ENCODE measurements around the gene PPIL4. TPM values are rescaled to one million over a fixed set of nuclear protein-coding genes. Genes with fewer than 3 reads are reported as not detected.

PPIL4 gene
- total and polyA plus RNA-seq, 11 donors = 10.9 to 22.9 (median 16.0) TPM

DNA sequence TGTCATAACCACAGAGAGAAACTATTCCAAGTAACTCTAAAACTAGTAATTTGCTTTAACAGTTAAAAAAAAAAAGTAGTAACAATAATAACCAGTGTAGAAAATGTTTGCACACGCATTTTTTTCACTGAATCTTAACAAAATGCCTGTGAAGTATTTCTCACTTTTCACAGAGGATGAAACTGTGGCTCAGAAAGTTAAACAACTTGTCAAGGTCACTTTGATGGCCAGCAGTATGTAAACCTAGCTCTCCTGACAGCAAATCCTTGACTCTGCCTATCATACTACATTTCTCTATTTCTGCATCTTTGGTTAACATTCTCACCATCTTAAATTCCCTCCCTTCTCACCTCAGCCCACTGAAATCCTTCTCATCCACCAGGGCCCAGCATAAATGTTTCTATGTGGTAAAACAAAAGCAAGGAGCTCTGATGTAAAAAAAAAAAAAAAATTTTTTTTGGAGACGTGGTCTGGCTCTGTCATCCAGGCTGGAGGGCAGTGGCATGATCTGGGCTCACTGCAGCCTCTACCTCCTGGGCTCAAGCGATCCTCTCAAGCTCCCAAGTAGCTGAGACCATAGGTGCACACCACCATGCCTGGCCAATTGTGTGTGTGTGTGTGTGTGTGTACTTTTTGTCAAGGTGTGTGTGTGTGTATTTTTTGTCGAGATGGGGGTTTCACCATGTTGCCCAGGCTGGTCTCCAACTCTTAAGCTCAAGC, 34.9 kb downstream of the PPIL4 start:
- H3K4me3 ChIP-seq = no peak overlapping the region
- H3K4me1 ChIP-seq = no peaks in the 10 kb centered on the region
- TF ChIP-seq, protein P1, sequence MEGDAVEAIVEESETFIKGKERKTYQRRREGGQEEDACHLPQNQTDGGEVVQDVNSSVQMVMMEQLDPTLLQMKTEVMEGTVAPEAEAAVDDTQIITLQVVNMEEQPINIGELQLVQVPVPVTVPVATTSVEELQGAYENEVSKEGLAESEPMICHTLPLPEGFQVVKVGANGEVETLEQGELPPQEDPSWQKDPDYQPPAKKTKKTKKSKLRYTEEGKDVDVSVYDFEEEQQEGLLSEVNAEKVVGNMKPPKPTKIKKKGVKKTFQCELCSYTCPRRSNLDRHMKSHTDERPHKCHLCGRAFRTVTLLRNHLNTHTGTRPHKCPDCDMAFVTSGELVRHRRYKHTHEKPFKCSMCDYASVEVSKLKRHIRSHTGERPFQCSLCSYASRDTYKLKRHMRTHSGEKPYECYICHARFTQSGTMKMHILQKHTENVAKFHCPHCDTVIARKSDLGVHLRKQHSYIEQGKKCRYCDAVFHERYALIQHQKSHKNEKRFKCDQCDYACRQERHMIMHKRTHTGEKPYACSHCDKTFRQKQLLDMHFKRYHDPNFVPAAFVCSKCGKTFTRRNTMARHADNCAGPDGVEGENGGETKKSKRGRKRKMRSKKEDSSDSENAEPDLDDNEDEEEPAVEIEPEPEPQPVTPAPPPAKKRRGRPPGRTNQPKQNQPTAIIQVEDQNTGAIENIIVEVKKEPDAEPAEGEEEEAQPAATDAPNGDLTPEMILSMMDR (IDR thresholded peaks at IDR 0.05) = no peak
- TF ChIP-seq POLR2A (IDR thresholded peaks at IDR 0.05) = no peak
- intact Hi-C loops (cut with DNase I) = loop anchor here in 4 of 10 donors (10.0 kb wide), 2 partner anchors 56 to 76 kb away; no protein-coding TSS in a partner anchor
- ATAC-seq = peak in 1 of 4 donors; percentile 42
- no peaks in the 10 kb centered on the region for H3K27me3 ChIP-seq
- WGBS, 4 donors = 85 to 90% (median 87%) methylated on average over 4 of the region's 4 CpGs
- no peak overlapping the region for H3K27ac ChIP-seq
- H3K9me3 ChIP-seq = no peaks in the 10 kb centered on the region
- no peak for DNase-seq
- peaks cover 0 to 83% (median 55%) of the 10 kb centered on the region in 9 donors for H3K36me3 ChIP-seq

DNA sequence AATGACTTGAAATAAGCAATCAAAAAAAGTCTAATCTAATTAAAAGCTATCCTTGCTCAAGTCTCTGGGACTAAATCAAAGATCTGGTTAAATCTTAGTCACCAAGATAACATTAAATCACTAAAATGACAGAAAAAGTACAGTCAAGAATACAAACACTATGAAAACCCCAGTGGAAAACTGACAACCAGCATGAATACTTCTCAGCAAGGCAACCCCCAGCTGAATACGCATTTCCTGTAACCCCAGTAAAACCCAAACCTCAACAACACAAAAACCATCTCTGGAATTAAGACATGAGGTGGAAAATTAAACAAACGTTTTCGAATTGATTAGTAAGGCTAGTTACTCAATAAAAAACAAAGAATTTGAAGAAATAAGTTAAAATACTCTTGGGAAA, 37.4 kb downstream of the PPIL4 start:
- DNase-seq (no peak), ATAC-seq (no peak)
- no peaks in the 10 kb centered on the region for H3K4me1 ChIP-seq
- no peaks in the 10 kb centered on the region for H3K9me3 ChIP-seq
- intact Hi-C loops (cut with DNase I) = no loop called here
- no peak for TF ChIP-seq POLR2A (IDR thresholded peaks at IDR 0.05)
- H3K27me3 ChIP-seq = no peaks in the 10 kb centered on the region
- H3K36me3 ChIP-seq = peaks cover 0 to 88% (median 57%) of the 10 kb centered on the region in 9 donors
- H3K27ac ChIP-seq = no peak overlapping the region
- WGBS, 4 donors = 76 to 78% (median 77%) methylated on average over 3 of the region's 3 CpGs
- H3K4me3 ChIP-seq = no peak overlapping the region

DNA sequence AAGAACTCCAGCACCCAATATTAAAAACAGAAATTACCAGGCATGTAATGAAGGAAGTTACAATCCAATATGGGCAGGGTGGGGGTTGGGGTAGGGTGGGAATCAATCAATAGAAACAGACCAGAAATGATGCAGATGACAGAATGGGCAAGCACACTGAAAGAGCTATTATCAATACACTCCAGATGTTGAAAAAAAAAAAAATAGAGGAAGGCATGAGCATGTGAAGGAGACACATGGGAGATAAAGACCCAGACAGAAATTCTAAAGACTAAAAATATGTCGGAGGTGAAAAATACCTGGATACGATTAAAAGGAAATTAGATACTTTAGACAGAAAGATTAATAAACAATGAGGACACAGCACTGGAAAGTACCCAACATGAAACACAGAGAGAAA, 42.0 kb downstream of the PPIL4 start:
- Histone ChIP-seq H3K9me3 (no peaks in the 10 kb centered on the region), H3K4me3 (no peak overlapping the region), H3K4me1 (peaks cover 0 to 10% (median 2%) of the 10 kb centered on the region in 12 donors), H3K27me3 (no peaks in the 10 kb centered on the region), H3K27ac (no peak overlapping the region), H3K36me3 (peaks cover 0 to 70% (median 29%) of the 10 kb centered on the region in 9 donors)
- intact Hi-C loops (cut with DNase I) = no loop called here
- DNase-seq = no peak
- WGBS, 4 donors = 66 to 82% (median 80%) methylated on average over 2 of the region's 2 CpGs
- ATAC-seq = no peak
- TF ChIP-seq POLR2A (IDR thresholded peaks at IDR 0.05) = no peak
- TF ChIP-seq, protein P1 (IDR thresholded peaks at IDR 0.05) = no peak

DNA sequence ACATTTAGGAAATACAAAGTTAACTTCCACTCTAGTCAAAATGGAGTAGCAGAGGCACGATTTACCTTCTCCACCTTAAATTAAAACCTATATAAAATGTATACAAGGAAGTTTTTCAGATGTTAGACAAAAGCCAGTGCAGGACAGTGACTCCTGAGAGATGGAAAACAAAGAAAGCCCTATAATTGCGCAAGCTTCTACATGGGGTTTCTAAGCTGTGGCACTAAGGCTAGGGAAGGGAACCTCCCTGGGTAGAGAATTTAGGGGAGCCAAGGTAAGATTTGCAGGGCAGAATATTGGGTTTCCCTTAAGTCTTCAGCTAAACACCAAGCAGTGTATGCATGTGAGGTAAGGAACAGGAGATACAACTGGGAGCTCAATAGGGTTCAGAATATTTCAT, 42.6 kb downstream of the PPIL4 start:
- H3K36me3 ChIP-seq = peaks cover 0 to 64% (median 29%) of the 10 kb centered on the region in 9 donors
- H3K4me3 ChIP-seq = no peak overlapping the region
- H3K4me1 ChIP-seq = peaks cover 0 to 15% (median 2%) of the 10 kb centered on the region in 12 donors
- no peaks in the 10 kb centered on the region for H3K9me3 ChIP-seq
- ATAC-seq (no peak), DNase-seq (no peak)
- H3K27ac ChIP-seq = no peak overlapping the region
- H3K27me3 ChIP-seq = no peaks in the 10 kb centered on the region
- WGBS, 4 donors = 95 to 96% (median 96%) methylated on average over 2 of the region's 2 CpGs
- intact Hi-C loops (cut with DNase I) = no loop called here
- TF ChIP-seq, protein P1 (IDR thresholded peaks at IDR 0.05) = no peak
- TF ChIP-seq POLR2A (IDR thresholded peaks at IDR 0.05) = no peak

Measured in heart left ventricle (tissue), 16 donors.